Skin epidermis (tissue), 12 donors: ENCODE results near the gene TC2N.
"Not testable (repeated sequence)": the region's sequence is repeated elsewhere in the genome, so short reads cannot be mapped to it uniquely, and the experiment has no call there.

Source experiments
- H3K27ac ChIP-seq, 21 experiments: fragments of 200-600 bp; sonication (generic) in 11 of 21; one replicate each; pipeline ENCODE4 v1.5.0; 2020; ENCODE audit warnings: mild to moderate bottlenecking in 3 of 21, inconsistent platforms in 2 of 21, moderate library complexity in 2 of 21
- H3K4me3 ChIP-seq, 7 experiments: fragments of 200-600 bp; sonication (generic) in 2 of 7; one replicate each; pipeline ENCODE4 v1.5.0; 2020; ENCODE audit warnings: inconsistent platforms in 2 of 7, mild to moderate bottlenecking in 2 of 7, moderate library complexity in 1 of 7

Gene TC2N

GRCh38 chr14:91742621-91743304 lies 124.6 kb downstream of the TC2N start:
- Histone ChIP-seq H3K27ac (no peak overlapping the region), H3K4me3 (no peak overlapping the region)

- H3K27ac ChIP-seq, H3K4me3 ChIP-seq: not testable (repeated sequence)
Observed at GRCh38 chr14:91739867-91740266, 127.5 kb downstream of the TC2N start.

GRCh38 chr14:91737619-91738018 lies 129.7 kb downstream of the TC2N start:
- H3K4me3 ChIP-seq = no peak overlapping the region
- no peak overlapping the region for H3K27ac ChIP-seq

DNA sequence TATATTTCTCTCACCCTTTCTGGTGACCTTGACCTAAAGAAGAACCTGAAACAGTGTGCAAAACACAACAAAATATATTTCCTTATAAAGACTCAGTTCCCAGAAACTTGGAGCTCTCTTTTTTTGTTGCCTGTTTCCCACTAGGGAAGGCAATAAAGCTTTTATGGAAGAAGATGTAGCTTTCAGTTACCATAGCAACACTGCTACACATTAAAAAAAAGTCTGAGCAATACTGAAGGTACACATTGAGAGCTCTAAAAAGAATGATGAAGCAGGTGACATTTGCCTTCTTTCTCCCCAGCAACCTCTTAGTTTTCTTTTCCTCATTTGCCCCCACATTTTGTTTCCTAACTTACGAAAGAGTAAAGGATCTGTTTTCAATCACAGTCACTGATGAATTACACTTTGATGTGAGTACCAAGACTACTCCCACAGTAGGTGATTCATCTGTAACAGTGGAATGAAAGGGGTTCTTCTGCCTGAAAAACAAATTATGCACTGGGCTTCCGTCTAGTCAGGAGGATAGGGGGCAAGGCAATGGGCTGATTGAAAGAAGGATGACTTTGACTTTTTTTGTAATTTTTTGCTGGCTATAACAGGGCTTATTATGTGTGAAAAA lies 134.4 kb downstream of the TC2N start:
- Histone ChIP-seq H3K27ac (no peak overlapping the region), H3K4me3 (no peak overlapping the region)

- no peak overlapping the region for H3K4me3 ChIP-seq
- no peak overlapping the region for H3K27ac ChIP-seq
Observed at GRCh38 chr14:91732439-91732838, 134.9 kb downstream of the TC2N start.

GRCh38 chr14:91731986-91732385 lies 135.3 kb downstream of the TC2N start, which contains the start of gene CATSPERB:
TSS of gene CATSPERB (minus strand) at chr14:91732086. CDS start at chr14:91729479, 2,607 bp downstream.
- Histone ChIP-seq H3K27ac (no peak within 1 kb of the TSS), H3K4me3 (no peak within 1 kb of the TSS)

DNA sequence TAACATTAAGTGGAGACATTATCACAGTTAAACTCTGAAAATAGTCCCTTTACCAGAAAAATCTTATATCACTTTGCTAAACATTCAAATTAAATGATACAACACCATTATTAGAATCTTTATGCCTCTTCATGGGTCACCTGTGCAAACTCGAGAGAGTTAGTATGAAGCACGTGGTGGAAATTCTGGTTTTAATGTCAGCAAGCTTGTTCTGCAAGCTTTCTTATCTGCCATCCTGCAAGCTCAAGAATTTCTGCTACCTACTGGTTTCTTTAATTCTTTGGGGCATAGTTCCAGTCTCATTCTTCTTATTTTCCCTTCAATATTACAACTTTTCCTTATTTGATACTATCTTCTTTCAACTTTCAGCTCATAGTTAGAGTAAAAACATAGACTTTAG lies 136.3 kb downstream of the TC2N start:
- no peak overlapping the region for H3K4me3 ChIP-seq
- H3K27ac ChIP-seq = no peak overlapping the region

DNA sequence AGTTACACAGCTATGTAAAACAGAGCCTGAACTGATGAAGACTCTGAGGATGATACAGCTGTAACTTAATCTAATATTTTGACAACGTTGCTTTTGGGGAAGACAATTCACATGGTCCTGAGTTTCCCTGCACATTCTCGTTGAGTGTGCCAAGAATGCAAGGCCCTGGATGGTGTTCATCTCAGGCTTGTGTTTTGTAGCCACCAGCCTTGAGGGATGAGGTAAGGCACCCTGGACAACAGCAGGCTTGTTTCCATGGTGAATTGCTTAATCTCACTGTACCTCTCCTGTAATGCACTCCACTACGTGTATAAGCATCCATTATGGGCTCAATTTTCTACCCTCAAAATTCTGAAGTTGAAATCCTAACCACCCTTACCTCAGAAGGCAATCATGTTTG lies 137.6 kb downstream of the TC2N start:
- Histone ChIP-seq H3K27ac (no peak overlapping the region), H3K4me3 (no peak overlapping the region)
